Fibroblast of lung (primary cell): ENCODE data around the gene ITFG1. TPM values are rescaled to one million over a fixed set of nuclear protein-coding genes. Genes with fewer than 3 reads are reported as not detected.

ENCODE experiments used
- DNase-seq, 2 donors: peaks; one replicate each; pipeline versions ENCODE4 v3.0.0 to v3.0.0-alpha.2; 2010; ENCODE audit warnings: low read depth in 2 of 2
- H2AFZ ChIP-seq: 2 replicates; pipeline ENCODE4 v1.5.1; 2012; ENCODE audit warnings: low read length, control low read depth, inconsistent platforms
- H3K27ac ChIP-seq: 2 replicates; pipeline ENCODE4 v1.5.1; 2011; ENCODE audit warnings: low read length, control low read depth; ENCODE audit not compliant: insufficient read depth
- H3K27me3 ChIP-seq: 2 replicates; pipeline ENCODE4 v1.5.1; 2011; ENCODE audit warnings: mild to moderate bottlenecking, low read length; ENCODE audit not compliant: control insufficient read depth, insufficient read depth
- H3K36me3 ChIP-seq: 2 replicates; pipeline ENCODE4 v1.5.1; 2011; ENCODE audit warnings: low read length; ENCODE audit not compliant: control insufficient read depth, insufficient read depth
- H3K4me1 ChIP-seq: 2 replicates; pipeline ENCODE4 v1.5.1; 2011; ENCODE audit warnings: low read length; ENCODE audit not compliant: control insufficient read depth, insufficient read depth; ENCODE audit errors: extremely low read depth
- H3K4me2 ChIP-seq: 2 replicates; pipeline ENCODE4 v1.5.1; 2011; ENCODE audit warnings: low read length, control low read depth; ENCODE audit not compliant: insufficient read depth; ENCODE audit errors: extremely low read depth
- H3K4me3 ChIP-seq, 4 experiments: fragments of 200-600 bp in 1 of 4; sonication (generic) in 1 of 4; replicated peaks in 1 of 4; 2 replicates each; pipeline ENCODE4 v1.5.1; 2011 to 2016; ENCODE audit warnings: low read length in 4 of 4, low read depth in 3 of 4, mild to moderate bottlenecking in 3 of 4, control low read depth in 2 of 4, inconsistent platforms in 1 of 4, mixed read lengths in 1 of 4; ENCODE audit not compliant: insufficient read depth in 1 of 4; ENCODE audit errors: control extremely low read depth in 1 of 4
- H3K79me2 ChIP-seq: 2 replicates; pipeline ENCODE4 v1.5.1; 2012; ENCODE audit warnings: mild to moderate bottlenecking, low read length, inconsistent platforms; ENCODE audit not compliant: control insufficient read depth, insufficient read depth
- H3K9ac ChIP-seq: 2 replicates; pipeline ENCODE4 v1.5.1; 2011; ENCODE audit warnings: mild to moderate bottlenecking, low read length, control low read depth; ENCODE audit not compliant: insufficient read depth
- H3K9me3 ChIP-seq: 2 replicates; pipeline ENCODE4 v1.5.1; 2012; ENCODE audit warnings: low read depth, low read length; ENCODE audit not compliant: control insufficient read depth, insufficient read depth
- H4K20me1 ChIP-seq: 2 replicates; pipeline ENCODE4 v1.5.1; 2011; ENCODE audit warnings: low read length; ENCODE audit not compliant: control insufficient read depth, insufficient read depth; ENCODE audit errors: extremely low read depth
- EZH2 ChIP-seq: IDR thresholded peaks from 2 replicates; pipeline ENCODE4 v1.5.1; 2012; ENCODE audit warnings: low read length, control low read depth, mild to moderate bottlenecking; ENCODE audit errors: missing control alignments
- polyA plus RNA-seq, 2 donors: library from polyadenylated mRNA; depleted of rRNA in 1 of 2; stranded (reverse) in 1 of 2; unstranded in 1 of 2; fragments of >200 nt; gene quantifications; 2 replicates each; pipeline ENCODE4 v1.2.1, GENCODE V29; 2011 to 2012; ENCODE audit warnings: missing spikeins in 1 of 2
- total RNA-seq: library from RNA; depleted of rRNA; stranded (reverse); fragments of >200 nt; gene quantifications from 2 replicates; pipeline ENCODE4 v1.2.1, GENCODE V29; 2014
- TF ChIP-seq, protein P1 (sequence below), 2 donors: IDR thresholded peaks in 1 of 2; conservative IDR thresholded peaks in 1 of 2; 1 replicate in 1 of 2; 2 replicates in 1 of 2; pipeline ENCODE4 v1.5.1; 2011 to 2012; ENCODE audit warnings: low read length in 2 of 2, control low read depth in 1 of 2, inconsistent platforms in 1 of 2, low read depth in 1 of 2, mild to moderate bottlenecking in 1 of 2

The ITFG1 gene
- total and polyA plus RNA-seq, 2 donors (not counting 1 experiment from before 2014, with no cell fraction given), result 96.1 to 111 TPM

DNA sequence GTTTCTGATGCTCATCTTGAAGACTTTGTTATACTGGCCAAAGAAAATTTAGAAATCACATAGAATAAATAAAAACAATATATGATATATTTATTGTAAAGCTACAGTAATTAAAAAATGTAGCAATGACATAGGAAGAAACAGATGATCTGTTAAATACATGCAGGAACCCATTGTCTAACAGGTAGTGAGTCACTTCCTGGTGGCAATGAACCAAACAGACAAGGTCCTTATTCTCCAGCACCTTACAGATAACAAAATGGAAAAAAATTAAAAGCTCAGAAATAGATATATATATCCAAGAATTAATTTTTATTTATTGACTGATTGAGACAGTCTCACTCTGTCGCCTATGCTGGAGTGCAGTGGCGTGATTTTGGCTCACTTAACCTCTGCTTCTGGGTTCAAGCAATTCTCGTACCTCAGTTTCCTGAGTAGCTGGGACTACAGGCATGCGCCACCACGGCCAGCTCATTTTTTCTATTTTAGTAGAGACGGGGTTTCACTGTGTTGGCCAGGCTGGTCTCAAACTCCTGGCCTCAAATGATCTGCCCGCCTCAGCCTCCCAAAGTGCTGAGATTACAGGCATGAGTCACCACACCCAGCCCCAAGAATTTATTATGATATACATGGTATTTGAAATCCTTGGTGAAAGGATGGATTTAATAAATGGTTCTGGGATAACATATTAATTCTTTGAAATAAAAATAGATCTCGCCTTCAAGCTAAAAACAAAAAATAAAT lies 324.6 kb downstream of the ITFG1 start:
- H3K79me2 ChIP-seq, result peaks cover 4% of the 10 kb centered on the region
- H3K9ac ChIP-seq, result no peak overlapping the region

DNA sequence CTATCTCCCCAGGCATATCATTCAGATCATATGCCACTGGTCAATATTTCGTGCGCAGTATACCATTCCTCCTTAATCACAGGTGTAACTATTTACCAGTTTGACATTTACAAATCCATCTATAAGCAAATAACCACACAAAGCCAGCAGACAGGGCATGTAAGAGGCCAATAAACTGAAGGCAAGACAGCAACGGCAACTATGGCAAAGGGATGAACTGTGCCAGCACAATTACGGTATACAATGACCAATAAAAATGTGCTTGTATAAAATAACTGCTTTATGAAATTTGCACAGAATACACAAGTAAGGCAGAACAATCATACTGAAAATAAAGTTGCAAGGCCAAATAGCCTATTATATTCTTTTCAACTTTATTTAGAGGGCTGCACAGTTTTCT lies 326.3 kb downstream of the ITFG1 start:
- no peak for TF ChIP-seq EZH2
- TF ChIP-seq, protein P1, sequence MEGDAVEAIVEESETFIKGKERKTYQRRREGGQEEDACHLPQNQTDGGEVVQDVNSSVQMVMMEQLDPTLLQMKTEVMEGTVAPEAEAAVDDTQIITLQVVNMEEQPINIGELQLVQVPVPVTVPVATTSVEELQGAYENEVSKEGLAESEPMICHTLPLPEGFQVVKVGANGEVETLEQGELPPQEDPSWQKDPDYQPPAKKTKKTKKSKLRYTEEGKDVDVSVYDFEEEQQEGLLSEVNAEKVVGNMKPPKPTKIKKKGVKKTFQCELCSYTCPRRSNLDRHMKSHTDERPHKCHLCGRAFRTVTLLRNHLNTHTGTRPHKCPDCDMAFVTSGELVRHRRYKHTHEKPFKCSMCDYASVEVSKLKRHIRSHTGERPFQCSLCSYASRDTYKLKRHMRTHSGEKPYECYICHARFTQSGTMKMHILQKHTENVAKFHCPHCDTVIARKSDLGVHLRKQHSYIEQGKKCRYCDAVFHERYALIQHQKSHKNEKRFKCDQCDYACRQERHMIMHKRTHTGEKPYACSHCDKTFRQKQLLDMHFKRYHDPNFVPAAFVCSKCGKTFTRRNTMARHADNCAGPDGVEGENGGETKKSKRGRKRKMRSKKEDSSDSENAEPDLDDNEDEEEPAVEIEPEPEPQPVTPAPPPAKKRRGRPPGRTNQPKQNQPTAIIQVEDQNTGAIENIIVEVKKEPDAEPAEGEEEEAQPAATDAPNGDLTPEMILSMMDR (conservative IDR thresholded peaks at IDR 0.05 in 1 of 2, IDR thresholded peaks at IDR 0.05 in 1 of 2; ENCODE audit: low read depth in 1 of 2, low read length in 2 of 2), result no peak

More for the DNA sequence above, 324.6 kb downstream of the ITFG1 start:
- H3K4me3 ChIP-seq, result no peak overlapping the region
- no peak overlapping the region for H2AFZ ChIP-seq
- H3K27ac ChIP-seq, result no peak overlapping the region
- no peak overlapping the region for H3K4me2 ChIP-seq
- H3K4me1 ChIP-seq, result no peaks in the 10 kb centered on the region
- H3K9me3 ChIP-seq, result no peaks in the 10 kb centered on the region
- no peaks in the 10 kb centered on the region for H3K36me3 ChIP-seq
- H3K27me3 ChIP-seq, result no peaks in the 10 kb centered on the region
- TF ChIP-seq, protein P1 (conservative IDR thresholded peaks at IDR 0.05 in 1 of 2, IDR thresholded peaks at IDR 0.05 in 1 of 2; ENCODE audit: low read depth in 1 of 2, low read length in 2 of 2), result no peak
- no peak for TF ChIP-seq EZH2
- peak in 1 of 2 donors; percentile 82 for DNase-seq
- no peaks in the 10 kb centered on the region for H4K20me1 ChIP-seq

DNA sequence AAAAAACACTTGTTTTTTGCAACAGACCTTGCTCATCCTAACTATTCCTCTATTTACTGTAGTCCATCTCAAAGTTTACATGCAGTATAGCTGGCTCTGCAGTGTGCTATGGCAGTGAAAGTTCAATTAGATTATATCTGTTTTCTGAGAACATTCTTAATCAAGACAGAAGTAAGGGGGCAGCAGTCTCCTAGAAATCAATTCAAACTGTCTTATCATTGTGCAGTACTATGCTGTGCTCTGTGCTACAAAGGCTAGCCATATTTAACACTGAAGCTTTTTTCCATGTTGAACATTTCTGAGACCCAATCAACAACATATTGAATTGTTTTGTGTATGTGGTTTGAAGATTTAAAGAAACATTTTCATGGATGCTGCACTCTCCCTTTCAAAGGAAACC lies 328.6 kb downstream of the ITFG1 start:
- no peak overlapping the region for H3K27ac ChIP-seq
- H3K79me2 ChIP-seq, result peaks cover 2% of the 10 kb centered on the region
- no peaks in the 10 kb centered on the region for H3K27me3 ChIP-seq
- TF ChIP-seq, protein P1 (conservative IDR thresholded peaks at IDR 0.05 in 1 of 2, IDR thresholded peaks at IDR 0.05 in 1 of 2; ENCODE audit: low read depth in 1 of 2, low read length in 2 of 2), result peak in 1 of 2 donors; percentile 3
- no peak for TF ChIP-seq EZH2
- H3K9ac ChIP-seq, result no peak overlapping the region
- no peak overlapping the region for H2AFZ ChIP-seq
- H3K36me3 ChIP-seq, result no peaks in the 10 kb centered on the region
- no peaks in the 10 kb centered on the region for H3K4me1 ChIP-seq
- no peak overlapping the region for H3K4me3 ChIP-seq
- H4K20me1 ChIP-seq, result no peaks in the 10 kb centered on the region
- peak; percentile 13 to 34 for DNase-seq
- H3K9me3 ChIP-seq, result no peaks in the 10 kb centered on the region
- no peak overlapping the region for H3K4me2 ChIP-seq

More for the DNA sequence above, 326.3 kb downstream of the ITFG1 start:
- Histone ChIP-seq H3K4me3 (no peak overlapping the region), H3K4me1 (no peaks in the 10 kb centered on the region), H3K27me3 (no peaks in the 10 kb centered on the region), H3K36me3 (no peaks in the 10 kb centered on the region), H3K9ac (no peak overlapping the region), H3K9me3 (no peaks in the 10 kb centered on the region), H3K27ac (no peak overlapping the region), H3K4me2 (no peak overlapping the region), H3K79me2 (peaks cover 4% of the 10 kb centered on the region), H2AFZ (no peak overlapping the region), H4K20me1 (no peaks in the 10 kb centered on the region)
- DNase-seq, result no peak
